ENCODE measurements around the gene TPRX2.
"Not testable (repeated sequence)": the region's sequence is repeated elsewhere in the genome, so short reads cannot be mapped to it uniquely, and the experiment has no call there.

- TF ChIP-seq, protein P1, sequence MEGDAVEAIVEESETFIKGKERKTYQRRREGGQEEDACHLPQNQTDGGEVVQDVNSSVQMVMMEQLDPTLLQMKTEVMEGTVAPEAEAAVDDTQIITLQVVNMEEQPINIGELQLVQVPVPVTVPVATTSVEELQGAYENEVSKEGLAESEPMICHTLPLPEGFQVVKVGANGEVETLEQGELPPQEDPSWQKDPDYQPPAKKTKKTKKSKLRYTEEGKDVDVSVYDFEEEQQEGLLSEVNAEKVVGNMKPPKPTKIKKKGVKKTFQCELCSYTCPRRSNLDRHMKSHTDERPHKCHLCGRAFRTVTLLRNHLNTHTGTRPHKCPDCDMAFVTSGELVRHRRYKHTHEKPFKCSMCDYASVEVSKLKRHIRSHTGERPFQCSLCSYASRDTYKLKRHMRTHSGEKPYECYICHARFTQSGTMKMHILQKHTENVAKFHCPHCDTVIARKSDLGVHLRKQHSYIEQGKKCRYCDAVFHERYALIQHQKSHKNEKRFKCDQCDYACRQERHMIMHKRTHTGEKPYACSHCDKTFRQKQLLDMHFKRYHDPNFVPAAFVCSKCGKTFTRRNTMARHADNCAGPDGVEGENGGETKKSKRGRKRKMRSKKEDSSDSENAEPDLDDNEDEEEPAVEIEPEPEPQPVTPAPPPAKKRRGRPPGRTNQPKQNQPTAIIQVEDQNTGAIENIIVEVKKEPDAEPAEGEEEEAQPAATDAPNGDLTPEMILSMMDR (IDR thresholded peaks at IDR 0.05), result not testable (repeated sequence)
- TF ChIP-seq POLR2A (IDR thresholded peaks at IDR 0.05), result not testable (repeated sequence)
Measured at GRCh38 chr19:47859838-47860237, 803 bp downstream of the TPRX2 start.

Measured in Peyer's patch (tissue), 4 donors.